T-helper 22 cell (primary cell): ENCODE results near the gene P3H2.

Source experiments
- DNase-seq: peaks from one replicate; pipeline ENCODE4 v3.0.0-alpha.2; 2020; ENCODE audit warnings: low read depth

Gene P3H2

DNA sequence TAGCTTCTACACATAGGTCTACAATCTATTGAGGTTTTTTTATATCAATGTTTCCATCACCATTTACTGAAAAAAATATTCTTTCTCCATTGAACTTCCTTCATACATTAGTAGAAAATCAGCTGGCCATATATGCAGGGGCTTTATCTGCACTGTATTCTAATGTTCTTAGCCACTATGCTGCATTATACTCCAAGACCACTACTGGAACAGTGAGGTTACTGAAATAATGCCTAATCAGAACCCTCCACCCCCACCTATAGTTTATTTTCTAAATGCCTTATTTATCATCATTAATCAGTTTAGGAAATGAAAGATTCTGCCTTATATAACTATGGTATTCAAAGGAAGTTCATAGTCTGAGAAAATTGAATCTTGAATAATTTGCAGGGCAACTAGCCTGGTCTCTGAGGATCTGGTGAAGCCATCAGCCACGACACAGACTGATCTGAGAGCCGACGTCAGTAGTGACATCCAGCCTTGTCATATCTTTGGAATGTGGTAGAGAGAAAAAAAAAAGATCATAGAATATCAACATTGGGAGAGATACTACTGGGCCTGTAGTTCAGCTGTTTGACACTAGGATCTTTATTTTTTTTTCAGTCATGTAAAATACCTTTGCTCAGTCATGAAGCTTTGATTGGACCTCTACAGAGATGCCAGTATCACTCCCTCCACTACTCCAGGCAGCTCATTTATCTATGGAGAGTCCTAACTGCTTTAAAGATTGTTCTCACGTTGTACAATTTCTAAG, 66.6 kb downstream of the P3H2 start:
- no peak for DNase-seq

- no peak for DNase-seq
These were observed 69.1 kb downstream of the P3H2 start for GRCh38 chr3:190051641-190052040.

DNA sequence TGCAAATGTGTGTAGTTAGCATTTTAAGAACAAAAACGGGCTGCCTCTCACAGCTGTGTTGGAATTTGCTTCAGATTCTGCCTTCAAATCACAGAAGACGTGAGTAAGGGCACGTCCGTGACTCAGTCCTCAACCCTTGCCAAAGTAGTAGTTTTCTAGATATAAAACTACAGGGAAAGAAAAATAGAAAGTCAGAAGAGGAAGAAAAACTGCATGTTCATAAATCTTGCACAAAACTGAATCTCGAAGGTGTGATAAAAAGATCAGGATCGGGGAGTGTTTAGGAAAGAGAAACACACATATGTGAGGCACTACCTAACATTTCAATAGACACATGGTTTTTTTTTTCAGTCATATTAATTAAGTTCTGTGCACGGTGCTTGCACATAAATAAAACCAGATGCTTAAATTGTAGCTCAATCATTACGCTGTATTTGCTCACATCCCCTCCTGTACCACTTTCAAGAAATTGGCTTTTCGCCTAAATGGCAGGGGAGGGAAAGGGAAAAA, 71.7 kb downstream of the P3H2 start:
- DNase-seq: no peak

DNA sequence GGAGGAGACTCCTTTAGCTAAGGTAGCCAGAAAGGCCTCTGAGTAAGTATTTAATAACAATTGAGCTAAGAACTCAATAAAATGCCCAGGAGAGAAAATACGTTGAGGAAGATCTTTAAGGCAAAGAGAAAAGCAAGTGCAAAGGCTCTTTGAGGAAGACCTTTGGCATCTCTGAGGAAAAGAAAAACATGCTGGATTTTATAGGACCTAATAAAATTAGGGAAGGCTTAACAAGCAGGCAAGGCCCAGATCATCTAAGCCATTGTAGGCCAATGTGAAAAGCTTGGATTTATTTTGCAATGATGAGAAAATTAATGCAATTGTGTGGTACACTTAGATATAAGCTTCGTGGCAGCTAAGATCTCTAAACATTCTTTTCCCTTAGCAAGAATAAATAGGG, 75.7 kb downstream of the P3H2 start:
- no peak for DNase-seq

DNA sequence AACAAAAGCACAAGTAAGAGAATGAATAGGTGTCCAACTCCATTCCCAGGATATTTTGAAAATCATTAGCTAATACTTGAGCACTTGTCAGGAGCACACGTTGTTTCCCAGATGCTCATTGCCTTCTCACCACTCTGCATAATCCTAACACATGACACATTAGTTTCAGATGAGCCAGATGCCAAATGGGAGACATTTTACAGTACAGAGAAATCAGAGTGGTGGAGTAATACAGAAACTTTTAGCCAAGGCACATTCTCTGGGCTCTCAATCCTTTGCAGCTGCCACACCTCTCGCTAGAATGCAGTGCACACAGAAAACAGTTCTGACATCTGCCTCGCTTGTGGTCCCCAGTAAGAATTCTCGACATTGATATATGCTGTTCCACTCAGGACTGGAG, 76.6 kb downstream of the P3H2 start:
- DNase-seq: no peak

DNA sequence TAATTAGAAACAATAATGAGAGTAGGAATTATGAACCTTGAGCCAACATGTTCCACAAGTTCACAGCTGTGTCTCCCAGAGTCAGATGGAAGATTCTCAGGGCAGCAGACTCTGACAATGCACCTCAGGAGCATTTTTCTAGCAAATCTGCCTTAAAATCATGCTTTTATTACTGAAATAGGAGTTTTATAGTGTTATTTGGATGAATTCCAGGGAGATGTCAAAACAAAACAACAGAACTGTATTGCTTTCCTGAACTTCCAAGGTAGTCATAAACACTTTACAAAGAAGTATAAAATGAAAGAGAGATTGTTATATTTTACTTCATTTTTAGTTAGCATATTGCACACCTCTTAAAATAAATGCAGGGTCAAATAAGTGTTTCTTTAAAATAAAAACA, 77.0 kb downstream of the P3H2 start:
- DNase-seq: no peak

GRCh38 chr3:190042558-190042957, 78.1 kb downstream of the P3H2 start:
- no peak for DNase-seq

DNA sequence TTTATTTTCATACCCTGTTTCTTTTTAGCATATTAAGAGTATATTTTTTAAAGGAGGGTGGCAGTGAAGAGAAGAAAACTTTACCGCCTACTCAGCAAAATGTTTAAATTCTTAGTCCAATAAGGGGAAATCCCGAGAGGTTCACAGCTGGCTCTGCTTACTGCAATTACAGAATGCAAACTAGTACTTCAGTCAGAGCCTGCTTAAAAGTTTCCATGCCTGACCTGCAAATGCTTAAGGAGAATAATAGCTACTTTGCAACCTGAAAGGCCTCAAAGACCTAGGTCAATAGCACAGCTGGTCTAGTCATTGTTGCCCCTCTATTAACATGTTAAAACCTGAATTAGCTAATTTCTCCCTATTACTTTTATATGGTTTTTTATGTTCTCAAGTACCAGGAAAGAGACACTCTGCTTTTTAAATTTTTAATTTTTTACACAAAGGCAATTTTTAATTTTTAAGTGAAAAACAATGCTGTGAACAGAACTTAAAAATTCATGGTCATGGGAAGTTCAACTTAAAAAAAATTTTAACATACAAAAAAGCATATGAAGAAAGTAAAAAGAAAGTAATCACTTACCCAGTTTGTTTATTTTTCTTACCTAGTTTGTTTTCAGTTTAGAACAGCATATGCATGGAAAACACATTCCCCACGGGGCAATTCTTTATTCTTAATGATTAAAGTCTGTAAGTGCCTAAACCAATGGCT, 79.2 kb downstream of the P3H2 start:
- no peak for DNase-seq

DNA sequence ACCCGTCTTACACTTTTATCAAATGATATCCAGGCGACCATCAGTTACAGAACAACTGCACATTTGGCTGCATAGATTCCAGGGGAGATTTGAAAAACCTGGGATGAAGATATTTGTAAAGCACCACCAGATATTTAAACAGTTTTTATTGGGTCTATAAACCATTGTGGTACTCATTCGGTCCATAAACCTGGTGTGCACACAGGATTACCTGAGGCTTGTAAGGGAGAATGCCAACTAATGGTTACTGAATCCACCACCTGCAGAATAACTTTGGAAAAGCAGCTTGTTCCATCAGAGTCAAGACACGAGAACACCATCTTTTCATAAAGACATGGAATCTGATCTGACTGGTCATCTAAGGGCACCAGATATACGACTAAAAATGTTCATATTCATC, 80.6 kb downstream of the P3H2 start:
- DNase-seq: no peak

- DNase-seq: no peak
These were observed 82.4 kb downstream of the P3H2 start for GRCh38 chr3:190038050-190038933.

GRCh38 chr3:190036631-190037030, 84.1 kb downstream of the P3H2 start:
- DNase-seq: no peak

DNA sequence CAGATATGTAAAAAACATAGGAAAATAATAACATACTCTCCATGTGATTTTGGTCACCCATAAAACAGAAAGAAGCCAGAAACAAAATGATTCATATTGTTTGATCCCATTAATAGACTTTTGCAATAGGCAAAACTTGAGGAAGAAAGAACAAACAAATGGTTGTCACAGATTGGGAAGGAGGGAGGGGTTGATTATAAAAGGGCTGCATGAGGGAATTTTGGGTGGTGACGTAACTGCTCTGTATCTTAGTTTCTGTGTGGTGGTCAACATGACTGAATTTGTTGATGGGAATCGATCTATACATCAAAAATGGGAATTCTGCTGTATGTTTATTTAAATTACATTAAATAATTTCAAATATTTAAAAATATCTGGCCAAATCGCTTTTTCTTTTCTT, 86.3 kb downstream of the P3H2 start:
- no peak for DNase-seq

DNA sequence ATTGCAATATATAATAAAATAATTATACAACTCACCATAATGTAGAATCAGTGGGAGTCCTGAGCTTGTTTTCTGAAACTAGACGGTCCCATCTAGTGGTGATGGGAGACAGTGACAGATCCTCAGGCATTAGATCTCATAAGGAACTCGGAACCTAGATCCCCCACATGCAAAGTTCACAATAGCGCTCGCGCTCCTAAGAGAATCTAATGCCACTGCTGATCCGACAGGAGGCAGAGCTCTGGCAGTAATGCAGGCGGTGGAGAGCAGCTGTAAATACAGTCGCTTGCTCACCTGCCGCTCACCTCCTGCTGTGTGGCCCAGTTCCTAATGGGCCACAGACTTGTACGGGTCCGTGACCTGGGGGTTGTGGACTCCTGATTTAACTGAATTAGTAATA, 87.8 kb downstream of the P3H2 start:
- no peak for DNase-seq

GRCh38 chr3:190031887-190032752, 88.6 kb downstream of the P3H2 start:
- DNase-seq: no peak

GRCh38 chr3:190027116-190027515, 93.6 kb downstream of the P3H2 start:
- no peak for DNase-seq

DNA sequence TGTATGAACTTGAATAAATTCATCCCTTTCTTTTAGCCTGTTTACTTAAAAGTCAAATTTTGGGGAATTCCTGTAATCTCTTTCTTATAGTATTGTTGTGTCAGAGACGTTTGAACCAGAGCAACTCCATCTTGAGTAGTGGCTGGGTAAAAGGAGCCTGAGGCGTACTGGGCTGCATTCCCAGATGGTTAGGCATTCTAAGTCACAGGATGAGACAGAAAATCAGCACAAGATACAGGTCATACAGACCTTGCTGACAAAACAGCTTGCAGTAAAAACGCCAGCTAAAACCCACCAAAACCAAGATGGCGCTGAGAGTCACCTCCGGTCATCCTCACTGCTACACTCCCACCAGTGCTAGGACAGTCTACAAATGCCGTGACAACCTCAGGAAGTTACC, 94.5 kb downstream of the P3H2 start:
- DNase-seq: no peak

DNA sequence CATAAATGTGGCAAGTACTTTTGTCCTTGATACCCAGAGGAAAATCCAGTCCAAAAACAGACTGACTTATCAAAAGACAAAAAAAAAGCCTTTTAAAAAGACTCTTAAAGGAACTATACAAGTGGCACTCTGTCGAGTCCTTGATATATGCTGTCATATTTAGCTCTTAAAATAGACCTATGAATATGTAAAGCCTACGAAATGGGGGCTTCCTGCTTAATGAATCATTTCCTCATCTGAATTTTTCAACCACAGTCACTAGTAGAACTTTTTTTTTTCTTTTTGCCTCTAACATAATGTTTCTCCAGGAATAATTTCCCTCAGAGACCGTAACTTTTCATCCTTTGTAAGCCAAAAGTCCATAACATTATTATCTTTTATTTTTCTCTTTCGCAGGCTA, 95.8 kb downstream of the P3H2 start:
- DNase-seq: no peak

DNA sequence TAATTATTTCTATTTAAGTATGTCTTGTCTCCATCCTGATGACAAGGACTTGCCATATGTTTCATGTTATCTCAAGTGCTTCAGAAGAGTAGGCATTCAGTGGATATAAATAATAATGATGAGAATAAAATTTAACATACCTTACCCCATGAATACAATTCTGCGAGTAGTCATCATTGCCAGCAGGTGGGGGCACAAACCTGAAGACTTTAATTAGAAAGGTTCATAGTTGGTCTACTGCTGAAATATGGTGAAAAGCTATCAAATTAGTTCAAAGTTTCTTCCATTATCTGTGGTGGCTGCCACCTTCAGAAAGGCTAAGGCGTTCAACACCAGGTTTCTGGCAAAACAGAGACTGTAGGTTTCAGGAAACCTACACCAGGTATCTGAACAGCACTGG, 100.9 kb downstream of the P3H2 start:
- no peak for DNase-seq

- DNase-seq: no peak
These were observed 101.7 kb downstream of the P3H2 start for GRCh38 chr3:190019006-190019405.

GRCh38 chr3:190018460-190018859, 102.2 kb downstream of the P3H2 start:
- DNase-seq: no peak

GRCh38 chr3:190017521-190018288, 103.0 kb downstream of the P3H2 start:
- no peak for DNase-seq
